ENCODE data around the gene KERA. TPM values are rescaled to one million over a fixed set of nuclear protein-coding genes. Genes with fewer than 3 reads are reported as not detected.

Gene KERA
- total RNA-seq, 1 donor from 2014 or later, result not detected

DNA sequence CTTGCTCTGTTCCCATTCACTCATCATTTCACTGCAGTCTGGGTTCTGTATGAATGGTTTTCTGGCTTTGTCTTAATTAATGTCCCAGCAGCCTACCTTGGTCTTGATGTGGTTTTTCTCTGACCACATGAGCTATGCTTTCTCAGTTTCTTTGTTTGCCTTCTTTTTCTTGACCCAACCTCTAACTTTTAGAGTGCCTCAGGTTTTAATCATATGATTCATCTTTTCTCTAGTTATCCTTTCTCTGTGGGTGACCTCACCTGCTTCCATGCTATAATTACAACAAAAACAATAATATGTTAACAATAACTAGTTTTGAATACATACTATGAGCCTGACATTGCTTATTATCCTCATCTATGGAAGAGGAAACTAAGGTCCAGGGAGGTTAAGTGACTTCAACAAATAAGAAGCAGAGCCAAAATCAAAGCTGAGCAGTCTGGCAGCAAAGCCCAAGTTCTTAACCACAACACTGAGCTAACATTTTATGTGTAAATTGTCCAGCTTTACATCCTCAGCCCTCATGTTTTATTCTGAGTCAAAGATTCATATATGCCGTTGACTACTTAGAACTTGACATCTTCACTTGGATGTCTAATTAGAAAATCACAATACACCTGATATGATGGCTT is 48.4 kb downstream of the KERA start:
- peak in 1 of 2 donors; percentile 35 for DNase-seq (ENCODE audit: low read depth in 2 of 2)

- no peak for DNase-seq (ENCODE audit: low read depth in 2 of 2)
Observed at GRCh38 chr12:91007531-91008290, 50.1 kb downstream of the KERA start.

GRCh38 chr12:91004872-91005271 is 53.0 kb downstream of the KERA start, which contains the start of gene EPYC:
Gene EPYC (minus strand): TSS chr12:91004972. CDS start chr12:91002565, 2,407 bp downstream.
- no peak for DNase-seq (ENCODE audit: low read depth in 2 of 2)

DNA sequence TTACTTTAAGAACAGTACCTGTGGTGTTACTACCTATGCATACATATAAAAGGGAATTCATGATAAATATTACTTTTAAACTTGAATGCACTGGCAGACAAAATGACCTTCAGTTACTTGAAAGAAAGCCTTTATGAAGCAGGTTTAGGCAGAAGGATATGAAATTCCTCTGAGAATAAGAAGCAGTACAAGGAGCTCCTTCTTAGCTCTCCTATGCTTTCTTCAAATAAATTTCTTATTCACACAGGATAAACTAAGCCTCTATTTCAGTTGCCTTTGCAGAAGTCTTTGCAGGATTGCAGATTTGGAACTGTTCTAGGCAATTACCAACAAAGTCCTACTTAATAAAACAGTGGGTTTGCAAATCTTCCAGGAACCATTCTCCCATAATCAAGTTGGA is 54.1 kb downstream of the KERA start:
- no peak for DNase-seq (ENCODE audit: low read depth in 2 of 2)

DNA sequence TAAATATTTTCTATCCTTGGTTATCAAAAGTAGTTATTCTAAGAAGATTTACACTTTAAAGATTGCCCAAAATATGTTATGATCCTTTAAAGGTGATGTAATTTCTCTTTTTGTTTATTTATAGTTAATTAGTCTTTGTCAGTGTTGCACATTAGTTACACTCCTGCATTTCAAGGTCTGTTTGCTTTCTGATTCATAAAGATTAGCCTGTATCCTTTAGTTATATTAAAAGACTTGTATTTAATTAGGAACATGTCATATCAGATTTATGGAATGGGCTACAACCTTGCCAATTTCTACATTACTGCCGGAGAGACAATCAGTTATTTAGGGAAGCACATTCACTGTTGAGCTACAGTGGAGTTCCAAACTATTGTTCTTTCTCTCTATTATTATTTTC is 56.5 kb downstream of the KERA start:
- DNase-seq (ENCODE audit: low read depth in 2 of 2), result no peak

Other genes with a start within 250 kb of the KERA start
- not detected in 2 replicates for gene CCER1, start 102.8 kb downstream of the KERA start, total RNA-seq
- gene EPYC, start 53.1 kb downstream of the KERA start, total RNA-seq, result not detected in 2 replicates
- not detected in 2 replicates for gene LUM, start 53.5 kb upstream of the KERA start, total RNA-seq
- not detected in 2 replicates for gene DCN, start 124.8 kb upstream of the KERA start, total RNA-seq